K562 (cell line): ENCODE results near the gene SEC14L3. TPM values are rescaled to one million over a fixed set of nuclear protein-coding genes. Genes with fewer than 3 reads are reported as not detected.

Source experiments
- ATAC-seq: fragments of 200-7000 bp; cut with Tn5 transposase; 3 replicates; pipeline ENCODE4 v1.9.1; 2020; ENCODE audit warnings: moderate library complexity
- BruUV-seq: library from RNA; stranded (reverse); fragments of 400-500 nt; replicated peaks from 2 replicates; lab custom pipeline; 2021; lab: Mats Ljungman, UMichigan
- CTCF ChIA-PET: fragments of 300-600 bp; formaldehyde crosslinking; extraction: SDS; loops from one replicate; lab custom pipeline; 2021; ENCODE audit warnings: low intra/inter-chr PET ratio; lab: Yijun Ruan, JAX
- POLR2A ChIA-PET: fragments of 300-600, 350-650 bp; sonication (Branson Sonifier 250); formaldehyde crosslinking; extraction: SDS; loops from one replicate; lab custom pipeline; 2021; ENCODE audit warnings: antibody characterized with exemption, inconsistent platforms; lab: Yijun Ruan, JAX
- DNase-seq, 4 experiments: peaks; one replicate each; pipeline versions ENCODE4 v3.0.0 to v3.0.0-alpha.2; 2011 to 2018; ENCODE audit warnings: low spot score in 3 of 4, mixed read lengths in 3 of 4; ENCODE audit errors: extremely low read depth in 1 of 4
- FAIRE-seq: peaks from 2 replicates; lab custom pipeline; 2011; peaks lifted over from hg19 to GRCh38; lab: Jason Lieb, UNC
- H2AFZ ChIP-seq: 2 replicates; pipeline ENCODE4 v1.6.0; 2011; ENCODE audit warnings: low read depth, low read length, control low read depth, inconsistent platforms
- H3K27ac ChIP-seq: fragments of 200-600 bp; 3 replicates; pipeline ENCODE4 v1.8.0; 2011; ENCODE audit warnings: low read depth, mild to moderate bottlenecking, control low read depth, inconsistent platforms, low read length, moderate library complexity, mixed read lengths; ENCODE audit errors: extremely low read depth
- H3K27me3 ChIP-seq, 2 experiments: fragments of 300-600 bp in 1 of 2; 2 replicates in 1 of 2; 3 replicates in 1 of 2; pipeline versions ENCODE4 v1.6.0 to v1.8.0; 2011; ENCODE audit warnings: inconsistent platforms in 2 of 2, low read length in 2 of 2, mild to moderate bottlenecking in 1 of 2, mixed read lengths in 1 of 2, moderate library complexity in 1 of 2; ENCODE audit not compliant: control insufficient read depth in 2 of 2, insufficient read depth in 2 of 2
- H3K36me3 ChIP-seq: fragments of 300-600 bp; 3 replicates; pipeline ENCODE4 v1.8.0; 2011; ENCODE audit warnings: mild to moderate bottlenecking, low read length, inconsistent platforms; ENCODE audit not compliant: control insufficient read depth, insufficient read depth
- H3K4me1 ChIP-seq, 2 experiments: fragments of 200-600 bp in 1 of 2; replicated peaks in 1 of 2; 2 replicates in 1 of 2; 3 replicates in 1 of 2; pipeline versions ENCODE4 v1.5.1 to v1.8.0; 2011; ENCODE audit warnings: inconsistent platforms in 2 of 2, low read length in 2 of 2, mild to moderate bottlenecking in 1 of 2, mixed read lengths in 1 of 2, moderate library complexity in 1 of 2; ENCODE audit not compliant: control insufficient read depth in 2 of 2, insufficient read depth in 2 of 2
- H3K4me2 ChIP-seq: 2 replicates; pipeline ENCODE4 v1.6.1; 2011; ENCODE audit warnings: low read length, control low read depth, inconsistent platforms, mixed read lengths; ENCODE audit not compliant: insufficient read depth
- H3K4me3 ChIP-seq: fragments of 200-600 bp; sonication (generic), shearing (Covaris generic); 2 replicates; pipeline ENCODE4 v1.5.1; 2016; ENCODE audit warnings: control low read depth, inconsistent platforms
- H3K79me2 ChIP-seq: fragments of 200-600 bp; 3 replicates; pipeline ENCODE4 v1.8.0; 2011; ENCODE audit warnings: low read length, inconsistent platforms; ENCODE audit not compliant: control insufficient read depth, insufficient read depth
- H3K9ac ChIP-seq, 2 experiments: 2 replicates each; pipeline versions ENCODE4 v1.6.0 to v1.6.1; 2011; ENCODE audit warnings: low read depth in 2 of 2, low read length in 2 of 2, control low read depth in 1 of 2, inconsistent platforms in 1 of 2, mild to moderate bottlenecking in 1 of 2, mixed read lengths in 1 of 2; ENCODE audit not compliant: insufficient read depth in 1 of 2
- H3K9me1 ChIP-seq: one replicate; pipeline ENCODE4 v1.6.0; 2011; ENCODE audit warnings: inconsistent platforms, mild to moderate bottlenecking, low read length, moderate library complexity; ENCODE audit not compliant: control insufficient read depth, insufficient read depth
- H3K9me3 ChIP-seq: replicated peaks from 2 replicates; pipeline ENCODE4 v1.5.1; 2011; ENCODE audit warnings: low read depth, low read length, inconsistent platforms; ENCODE audit not compliant: control insufficient read depth, insufficient read depth
- H4K20me1 ChIP-seq: replicated peaks from 2 replicates; pipeline ENCODE4 v1.6.1; 2011; ENCODE audit warnings: low read length, inconsistent platforms, mixed read lengths; ENCODE audit not compliant: control insufficient read depth, insufficient read depth
- CGGBP1 ChIP-seq: fragments of 250-450 bp; sonication (Bioruptor Pico); IDR thresholded peaks from 2 replicates; pipeline ENCODE4 v1.9.0; 2021; ENCODE audit warnings: mild to moderate bottlenecking
- E2F5 ChIP-seq: sonication (generic); formaldehyde crosslinking; IDR thresholded peaks from 2 replicates; pipeline ENCODE4 v1.8.0; 2022; ENCODE audit warnings: mild to moderate bottlenecking, missing genetic modification reagents
- KAT2B ChIP-seq: IDR thresholded peaks from one replicate; pipeline ENCODE4 v1.6.1; 2012; ENCODE audit warnings: low read depth, mild to moderate bottlenecking, control low read depth, inconsistent platforms, low read length, moderate library complexity
- NR2F6 ChIP-seq: fragments of 450-650 bp; formaldehyde crosslinking; IDR thresholded peaks from 2 replicates; pipeline ENCODE4 v1.4.0; 2020; ENCODE audit warnings: mild to moderate bottlenecking
- PHB2 ChIP-seq: fragments of 450-650 bp; IDR thresholded peaks from 2 replicates; pipeline ENCODE4 v1.6.1; 2017; ENCODE audit warnings: low read depth
- PREB ChIP-seq: sonication (generic); formaldehyde crosslinking; IDR thresholded peaks from 2 replicates; pipeline ENCODE4 v1.8.1; 2023; ENCODE audit warnings: mild to moderate bottlenecking, missing genetic modification reagents
- PTRF ChIP-seq: fragments of 450-650 bp; IDR thresholded peaks from 2 replicates; pipeline ENCODE4 v1.6.1; 2016; ENCODE audit warnings: mild to moderate bottlenecking, missing genetic modification characterization, missing compliant biosample characterization
- RCOR1 ChIP-seq, 2 experiments: IDR thresholded peaks; 2 replicates each; pipeline ENCODE4 v1.6.1; 2012; ENCODE audit warnings: low read depth in 2 of 2, low read length in 2 of 2, borderline replicate concordance in 1 of 2, improper control_type of control experiment in 1 of 2
- SOX6 ChIP-seq: fragments of 450-650 bp; IDR thresholded peaks from 2 replicates; pipeline ENCODE4 v1.6.1; 2014; ENCODE audit warnings: mild to moderate bottlenecking
- SRSF3 ChIP-seq: fragments of 200-400 bp; formaldehyde crosslinking; IDR thresholded peaks from 2 replicates; pipeline ENCODE4 v1.6.1; 2016; ENCODE audit warnings: mild to moderate bottlenecking, low read length, moderate library complexity; ENCODE audit not compliant: insufficient read depth
- TCFL5 ChIP-seq: fragments of 250-450 bp; sonication (Bioruptor Pico); conservative IDR thresholded peaks from 2 replicates; pipeline ENCODE4 v1.6.1; 2021; ENCODE audit warnings: mild to moderate bottlenecking, moderate library complexity, matching md5 sums
- WHSC1 ChIP-seq: IDR thresholded peaks from one replicate; pipeline ENCODE4 v1.6.1; 2012; ENCODE audit warnings: low read length, control low read depth, inconsistent platforms
- ZC3H4 ChIP-seq: sonication (generic); formaldehyde crosslinking; IDR thresholded peaks from 2 replicates; pipeline ENCODE4 v1.9.0; 2021; ENCODE audit warnings: missing genetic modification reagents, borderline replicate concordance
- ZNF274 ChIP-seq: IDR thresholded peaks from 2 replicates; pipeline ENCODE4 v1.6.1; 2011; ENCODE audit warnings: low read depth, mild to moderate bottlenecking, low read length, moderate library complexity, borderline replicate concordance
- ZNF347 ChIP-seq: fragments of 450-650 bp; formaldehyde crosslinking; IDR thresholded peaks from 2 replicates; pipeline ENCODE4 v1.4.0; 2020; ENCODE audit warnings: low read depth, mild to moderate bottlenecking, moderate library complexity
- ZNF561 ChIP-seq: fragments of 450-650 bp; formaldehyde crosslinking; conservative IDR thresholded peaks from 2 replicates; pipeline ENCODE4 v1.4.0; 2020; ENCODE audit warnings: mild to moderate bottlenecking, moderate library complexity
- ZNF696 ChIP-seq: fragments of 250-450 bp; sonication (Bioruptor Pico); conservative IDR thresholded peaks from 2 replicates; pipeline ENCODE4 v1.4.0; 2020; ENCODE audit warnings: mild to moderate bottlenecking, moderate library complexity
- ZNF76 ChIP-seq: fragments of 250-450 bp; sonication (Bioruptor Pico); IDR thresholded peaks from 2 replicates; pipeline ENCODE4 v1.4.0; 2020; ENCODE audit warnings: mild to moderate bottlenecking, moderate library complexity, borderline replicate concordance
- ZNF77 ChIP-seq: fragments of 250-450 bp; sonication (Bioruptor Pico); IDR thresholded peaks from 2 replicates; pipeline ENCODE4 v1.5.0; 2020
- WGBS: fragments of 100-300 bp; shearing (Covaris generic); methylation state at CpG from one replicate; pipeline ENCODE4 v1.1.6; 2016; ENCODE audit warnings: low coverage, mixed read lengths; ENCODE audit not compliant: insufficient coverage; ENCODE audit errors: missing lambda C conversion rate; 5-methylcytosine and 5-hydroxymethylcytosine counted together
- in situ Hi-C: fragments of 300-500 bp; cut with MboI; formaldehyde crosslinking; loops from 4 replicates; pipeline ENCODE4 v1.15.0; 2018; ENCODE audit warnings: inconsistent platforms, mixed read lengths
- intact Hi-C: fragments of 100-400 bp; cut with micrococcal nuclease; formaldehyde crosslinking; loops from 2 replicates; pipeline ENCODE4 v1.14.2; 2022
- polyA plus RNA-seq, 8 experiments: library from polyadenylated mRNA; depleted of rRNA in 4 of 8; stranded (reverse) in 5 of 8; unstranded in 3 of 8; fragments of >200 nt; fragmentation: Nextera tagmentation in 2 of 8; fragmentation: Illumina TruSeq in 1 of 8; extraction: Ambion mirVana in 2 of 8; extraction: Trizol in 1 of 8; gene quantifications; 2 replicates each; pipeline versions ENCODE4 v1.2.1 to v1.2.3, GENCODE V29; 2011 to 2014; ENCODE audit warnings: inconsistent platforms in 1 of 8, missing spikeins in 1 of 8
- total RNA-seq, 7 experiments: library from RNA; depleted of rRNA in 6 of 7; stranded (reverse); fragments of >200 nt in 6 of 7; fragmentation: Illumina TruSeq in 2 of 7; extraction: Trizol in 2 of 7; gene quantifications; 2 replicates each; pipeline versions ENCODE4 v1.2.1 to v1.2.3, GENCODE V29; 2011 to 2021; ENCODE audit warnings: low replicate concordance in 1 of 7
- TF ChIP-seq, protein P1 (sequence below), 2 experiments: fragments of 150-350 bp in 1 of 2; IDR thresholded peaks; 2 replicates each; pipeline ENCODE4 v1.6.1; 2012 to 2016; ENCODE audit warnings: low read depth in 2 of 2, low read length in 2 of 2, mild to moderate bottlenecking in 1 of 2, moderate library complexity in 1 of 2

Gene SEC14L3
- total and polyA plus RNA-seq, 9 of the 15 experiments (the other 6 are each of a cell fraction or from before 2014, with no cell fraction given): not detected

DNA sequence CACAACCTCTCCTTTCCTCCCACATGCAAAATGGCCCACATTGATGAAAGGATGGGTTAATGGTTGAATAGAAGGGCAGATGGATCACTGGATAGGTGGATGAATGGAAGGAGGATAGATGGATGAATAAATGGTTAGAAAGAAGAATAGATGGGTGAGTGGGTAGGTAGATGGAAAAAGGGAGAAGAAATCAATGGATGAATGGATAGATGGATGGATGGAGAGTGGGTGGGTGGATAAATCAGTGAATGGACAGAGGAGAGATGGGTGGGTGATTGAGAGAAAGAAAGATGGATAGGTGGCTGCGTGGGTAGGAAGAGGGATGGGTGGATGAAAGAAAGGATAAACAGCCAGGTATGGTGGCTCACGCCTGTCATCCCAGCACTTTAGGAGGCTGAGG, 1.2 kb downstream of the SEC14L3 start:
- WGBS: 0% methylated on average over 2 of the region's 2 CpGs

More for the DNA sequence above, 1.2 kb downstream of the SEC14L3 start:
- ATAC-seq: no peak
- H4K20me1 ChIP-seq: no peaks in the 10 kb centered on the region
- H3K36me3 ChIP-seq: no peaks in the 10 kb centered on the region
- no peak overlapping the region for H3K27ac ChIP-seq
- no peak for DNase-seq
- ChIA-PET CTCF (no interaction called here), POLR2A (no interaction called here)
- no peak for FAIRE-seq
- no peaks in the 10 kb centered on the region for H3K79me2 ChIP-seq
- H3K4me2 ChIP-seq: no peak overlapping the region
- H3K4me3 ChIP-seq: no peak overlapping the region
- H3K4me1 ChIP-seq: peaks cover 0 to 6% of the 10 kb centered on the region in 2 experiments; a peak in 2 of 5 replicates
- TF ChIP-seq SRSF3: no peak
- no peak for TF ChIP-seq ZNF77
- TF ChIP-seq PTRF (tag): no peak
- no peak for TF ChIP-seq E2F5 (CRISPR knock-in tag)
- no peak for TF ChIP-seq NR2F6 (CRISPR knock-in tag)
- TF ChIP-seq ZC3H4 (CRISPR knock-in tag): no peak
- no peak for TF ChIP-seq WHSC1
- TF ChIP-seq ZNF696: no peak
- no peak for TF ChIP-seq ZNF274
- TF ChIP-seq CGGBP1 (CRISPR knock-in tag): no peak
- TF ChIP-seq RCOR1 (IDR thresholded peaks at IDR 0.05; ENCODE audit: borderline replicate concordance in 1 of 2, low read depth in 2 of 2, low read length in 2 of 2): no peak
- TF ChIP-seq, protein P1, sequence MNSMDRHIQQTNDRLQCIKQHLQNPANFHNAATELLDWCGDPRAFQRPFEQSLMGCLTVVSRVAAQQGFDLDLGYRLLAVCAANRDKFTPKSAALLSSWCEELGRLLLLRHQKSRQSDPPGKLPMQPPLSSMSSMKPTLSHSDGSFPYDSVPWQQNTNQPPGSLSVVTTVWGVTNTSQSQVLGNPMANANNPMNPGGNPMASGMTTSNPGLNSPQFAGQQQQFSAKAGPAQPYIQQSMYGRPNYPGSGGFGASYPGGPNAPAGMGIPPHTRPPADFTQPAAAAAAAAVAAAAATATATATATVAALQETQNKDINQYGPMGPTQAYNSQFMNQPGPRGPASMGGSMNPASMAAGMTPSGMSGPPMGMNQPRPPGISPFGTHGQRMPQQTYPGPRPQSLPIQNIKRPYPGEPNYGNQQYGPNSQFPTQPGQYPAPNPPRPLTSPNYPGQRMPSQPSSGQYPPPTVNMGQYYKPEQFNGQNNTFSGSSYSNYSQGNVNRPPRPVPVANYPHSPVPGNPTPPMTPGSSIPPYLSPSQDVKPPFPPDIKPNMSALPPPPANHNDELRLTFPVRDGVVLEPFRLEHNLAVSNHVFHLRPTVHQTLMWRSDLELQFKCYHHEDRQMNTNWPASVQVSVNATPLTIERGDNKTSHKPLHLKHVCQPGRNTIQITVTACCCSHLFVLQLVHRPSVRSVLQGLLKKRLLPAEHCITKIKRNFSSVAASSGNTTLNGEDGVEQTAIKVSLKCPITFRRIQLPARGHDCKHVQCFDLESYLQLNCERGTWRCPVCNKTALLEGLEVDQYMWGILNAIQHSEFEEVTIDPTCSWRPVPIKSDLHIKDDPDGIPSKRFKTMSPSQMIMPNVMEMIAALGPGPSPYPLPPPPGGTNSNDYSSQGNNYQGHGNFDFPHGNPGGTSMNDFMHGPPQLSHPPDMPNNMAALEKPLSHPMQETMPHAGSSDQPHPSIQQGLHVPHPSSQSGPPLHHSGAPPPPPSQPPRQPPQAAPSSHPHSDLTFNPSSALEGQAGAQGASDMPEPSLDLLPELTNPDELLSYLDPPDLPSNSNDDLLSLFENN (IDR thresholded peaks at IDR 0.05; ENCODE audit: low read depth in 2 of 2, low read length in 2 of 2): no peak
- no peak for TF ChIP-seq ZNF561 (CRISPR knock-in tag)
- TF ChIP-seq PHB2: no peak
- no peak for TF ChIP-seq ZNF347 (CRISPR knock-in tag)
- no peak for TF ChIP-seq TCFL5 (CRISPR knock-in tag)
- TF ChIP-seq ZNF76 (CRISPR knock-in tag): no peak
- TF ChIP-seq PREB: no peak
- no peak for TF ChIP-seq SOX6
- no peak for TF ChIP-seq KAT2B
- H3K9ac ChIP-seq: no peak overlapping the region
- peaks cover 2 to 32% of the 10 kb centered on the region in 2 experiments; a peak in 4 of 5 replicates for H3K27me3 ChIP-seq
- H3K9me1 ChIP-seq: no peaks in the 10 kb centered on the region
- no peak overlapping the region for H2AFZ ChIP-seq
- intact Hi-C loops: no loop called here
- H3K9me3 ChIP-seq: no peaks in the 10 kb centered on the region
- no TSS peak for BruUV-seq
- in situ Hi-C loops: no loop called here
